Esophagus (tissue), 2 donors: ENCODE data around the gene DHX57. TPM values are rescaled to one million over a fixed set of nuclear protein-coding genes. Genes with fewer than 3 reads are reported as not detected.
"Not testable (repeated sequence)": the region's sequence is repeated elsewhere in the genome, so short reads cannot be mapped to it uniquely, and the experiment has no call there.

Source experiments
- H3K27ac ChIP-seq, 2 donors: one replicate each; pipeline ENCODE4 v1.5.1; 2013; ENCODE audit warnings: low read depth in 2 of 2, mild to moderate bottlenecking in 2 of 2, inconsistent platforms in 1 of 2, low read length in 1 of 2, moderate library complexity in 1 of 2
- H3K27me3 ChIP-seq, 2 donors: one replicate each; pipeline ENCODE4 v1.6.1; 2013; ENCODE audit warnings: low read length in 2 of 2, control low read depth in 1 of 2, mild to moderate bottlenecking in 1 of 2; ENCODE audit not compliant: insufficient read depth in 2 of 2, control insufficient read depth in 1 of 2
- H3K36me3 ChIP-seq, 2 donors: one replicate each; pipeline ENCODE4 v1.6.1; 2013; ENCODE audit warnings: low read length in 1 of 2; ENCODE audit not compliant: control insufficient read depth in 2 of 2, insufficient read depth in 2 of 2
- H3K4me1 ChIP-seq, 2 donors: one replicate each; pipeline ENCODE4 v1.6.1; 2013; ENCODE audit warnings: low read length in 1 of 2; ENCODE audit not compliant: control insufficient read depth in 2 of 2, insufficient read depth in 2 of 2
- H3K4me3 ChIP-seq, 2 donors: one replicate each; pipeline ENCODE4 v1.5.1; 2013; ENCODE audit warnings: low read length in 2 of 2, mild to moderate bottlenecking in 2 of 2, low read depth in 1 of 2, moderate library complexity in 1 of 2
- H3K9me3 ChIP-seq, 2 donors: one replicate each; pipeline ENCODE4 v1.6.1; 2013; ENCODE audit warnings: mild to moderate bottlenecking in 2 of 2, low read depth in 1 of 2, low read length in 1 of 2, moderate library complexity in 1 of 2; ENCODE audit not compliant: control insufficient read depth in 2 of 2, insufficient read depth in 1 of 2
- WGBS, 2 donors: extraction: QIAGEN DNeasy Blood & Tissue Kit; methylation state at CpG; one replicate each; pipeline ENCODE4 v1.1.7; 2013; 5-methylcytosine and 5-hydroxymethylcytosine counted together
- polyA plus RNA-seq, 2 donors: library from polyadenylated mRNA; stranded (reverse); fragments of 200-250 nt; gene quantifications; one replicate each; pipeline ENCODE4 v1.2.3, GENCODE V29; 2013
- donor health status: healthy with polysubstance abuse.
- donor health status: Bipolar disorder and iron deficiency.

DHX57 gene
- polyA plus RNA-seq, 2 donors, result 5.1 to 6.0 TPM

GRCh38 chr2:38765551-38765950 lies 110.2 kb downstream of the DHX57 start:
- WGBS, 2 donors, result 54 to 67% methylated on average over 5 of the region's 5 CpGs
- no peaks in the 10 kb centered on the region for H3K4me1 ChIP-seq
- H3K9me3 ChIP-seq, result no peaks in the 10 kb centered on the region
- H3K27me3 ChIP-seq, result no peaks in the 10 kb centered on the region
- no peak overlapping the region for H3K4me3 ChIP-seq
- H3K27ac ChIP-seq, result no peak overlapping the region
- peaks cover 0 to 2% of the 10 kb centered on the region in 2 donors for H3K36me3 ChIP-seq

DNA sequence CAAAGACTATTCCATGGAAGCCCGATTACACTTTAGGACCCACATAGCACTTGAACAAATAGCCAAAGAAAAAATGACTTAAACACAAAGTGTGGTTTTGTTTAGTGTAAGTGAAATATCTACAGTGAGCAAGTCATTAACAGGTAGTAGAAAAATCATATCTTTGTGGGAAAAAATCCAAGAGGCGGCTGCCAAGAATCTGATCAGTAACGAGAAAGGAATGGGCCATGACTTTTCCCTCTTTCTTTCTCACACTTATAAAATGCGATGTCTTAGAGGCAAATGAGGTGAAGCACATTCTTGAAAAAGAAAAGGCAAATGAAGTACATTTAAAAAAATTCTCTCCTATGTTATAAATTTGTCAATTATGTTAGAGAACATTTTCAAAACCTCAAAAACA lies 110.6 kb downstream of the DHX57 start:
- H3K36me3 ChIP-seq, result peaks cover 0 to 2% of the 10 kb centered on the region in 2 donors
- 55 to 61% methylated on average over 4 of the region's 4 CpGs for WGBS, 2 donors
- no peak overlapping the region for H3K27ac ChIP-seq
- H3K4me3 ChIP-seq, result no peak overlapping the region
- H3K27me3 ChIP-seq, result no peaks in the 10 kb centered on the region
- H3K4me1 ChIP-seq, result no peaks in the 10 kb centered on the region
- no peaks in the 10 kb centered on the region for H3K9me3 ChIP-seq

GRCh38 chr2:38763728-38764127 lies 112.0 kb downstream of the DHX57 start:
- H3K27ac ChIP-seq, result no peak overlapping the region
- H3K4me1 ChIP-seq, result no peaks in the 10 kb centered on the region
- peaks cover 0 to 2% of the 10 kb centered on the region in 2 donors for H3K36me3 ChIP-seq
- H3K4me3 ChIP-seq, result no peak overlapping the region
- no peaks in the 10 kb centered on the region for H3K9me3 ChIP-seq
- WGBS, 2 donors, result 94% methylated on average over 4 of the region's 4 CpGs
- H3K27me3 ChIP-seq, result no peaks in the 10 kb centered on the region

- Histone ChIP-seq H3K4me1 (no peaks in the 10 kb centered on the region), H3K27ac (no peak overlapping the region), H3K4me3 (no peak overlapping the region), H3K27me3 (no peaks in the 10 kb centered on the region), H3K36me3 (peaks cover 0 to 2% of the 10 kb centered on the region in 2 donors), H3K9me3 (no peaks in the 10 kb centered on the region)
- 71 to 72% methylated on average over 2 of the region's 2 CpGs for WGBS, 2 donors
Measured at GRCh38 chr2:38763228-38763627, 112.5 kb downstream of the DHX57 start.

- H3K9me3 ChIP-seq, H3K4me3 ChIP-seq, H3K36me3 ChIP-seq, H3K27me3 ChIP-seq, H3K4me1 ChIP-seq, H3K27ac ChIP-seq: not testable (repeated sequence)
- 94 to 96% methylated on average over 15 to 31 of the region's 31 CpGs for whole genome bisulfite sequencing, 2 donors
Measured at GRCh38 chr2:38755891-38756290, 119.8 kb downstream of the DHX57 start.

DNA sequence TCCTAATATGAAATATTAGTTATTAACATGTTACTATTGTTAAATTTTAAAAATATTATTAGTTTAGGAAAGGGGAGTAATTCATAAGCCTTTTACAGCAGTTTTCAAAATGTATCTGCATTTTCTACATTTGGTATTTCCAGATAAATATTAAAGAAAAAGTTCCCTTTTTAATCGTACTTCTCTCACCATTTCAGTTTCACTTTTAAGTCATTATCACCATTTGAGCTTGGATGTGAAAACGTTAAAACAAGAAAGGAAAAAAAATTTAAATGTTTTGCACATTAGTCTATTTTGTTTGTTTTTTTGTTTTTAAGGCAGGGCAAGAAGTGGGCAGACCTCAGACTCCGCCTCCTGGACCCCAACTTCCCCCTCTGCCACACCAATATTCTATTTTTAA lies 121.2 kb downstream of the DHX57 start:
- H3K4me3 ChIP-seq, result no peak overlapping the region
- no peaks in the 10 kb centered on the region for H3K9me3 ChIP-seq
- H3K36me3 ChIP-seq, result no peaks in the 10 kb centered on the region
- no peak overlapping the region for H3K27ac ChIP-seq
- H3K4me1 ChIP-seq, result no peaks in the 10 kb centered on the region
- 40 to 45% methylated on average over 3 of the region's 3 CpGs for WGBS, 2 donors
- no peaks in the 10 kb centered on the region for H3K27me3 ChIP-seq

DNA sequence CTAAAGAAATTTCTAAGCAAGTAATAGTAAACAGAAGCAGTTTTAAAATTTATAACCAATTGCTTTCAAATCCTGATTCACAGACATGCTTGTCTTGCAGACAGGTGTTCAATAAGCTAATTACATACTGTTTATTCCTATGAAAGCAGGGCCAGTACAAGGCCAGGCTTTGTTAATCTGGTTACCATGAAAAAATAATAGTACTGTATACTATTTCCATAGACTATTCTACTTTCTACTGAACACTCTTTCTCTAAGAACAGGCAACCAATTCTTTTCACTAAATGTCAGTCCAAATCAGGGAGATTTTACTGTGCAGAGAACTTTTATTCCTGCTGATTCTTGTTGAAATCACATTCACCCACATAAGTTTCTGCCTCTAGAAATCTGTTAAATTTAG lies 121.7 kb downstream of the DHX57 start:
- Histone ChIP-seq H3K27me3 (no peaks in the 10 kb centered on the region), H3K4me1 (no peaks in the 10 kb centered on the region), H3K4me3 (no peak overlapping the region), H3K36me3 (peaks cover 0 to under 1% of the 10 kb centered on the region in 2 donors), H3K27ac (no peak overlapping the region), H3K9me3 (no peaks in the 10 kb centered on the region)

DNA sequence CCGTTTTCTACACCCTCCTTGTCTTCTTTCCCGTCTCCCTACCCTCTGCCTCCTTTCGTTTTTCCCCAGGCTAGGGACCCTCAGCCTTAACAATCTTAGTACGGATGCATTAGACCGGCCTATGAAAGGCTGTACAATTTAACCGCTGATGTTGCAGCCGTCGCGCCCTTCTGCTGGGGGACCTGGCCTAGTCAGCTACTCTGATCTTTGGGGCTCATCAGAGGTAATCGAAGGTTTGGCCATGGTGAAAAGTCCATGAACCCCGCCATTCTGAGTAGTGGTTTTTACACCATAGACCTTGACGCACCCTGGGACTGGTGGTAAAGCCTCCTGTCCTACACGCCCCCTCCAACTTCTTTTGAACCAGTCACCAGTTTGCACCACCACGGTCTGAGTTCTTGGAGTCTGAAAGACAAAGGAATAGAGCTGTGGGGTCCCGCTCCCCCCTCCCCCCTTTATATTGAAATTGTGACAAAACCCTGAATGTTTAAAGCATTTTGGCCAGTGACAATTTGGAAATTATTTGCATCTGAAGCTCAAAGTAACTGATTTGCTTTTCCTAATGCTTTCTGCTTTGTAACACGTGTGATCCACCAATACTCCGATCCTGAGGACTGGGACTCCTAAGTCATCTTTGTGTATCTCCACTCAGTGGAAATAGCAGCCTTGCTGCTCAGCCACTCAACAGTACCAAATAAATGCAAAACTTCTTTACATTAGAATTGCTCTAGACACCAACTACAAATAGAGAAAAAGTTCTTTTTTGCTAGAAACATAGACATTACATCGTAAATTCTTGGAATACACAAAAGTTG lies 123.9 kb downstream of the DHX57 start:
- peaks cover 0 to 4% of the 10 kb centered on the region in 2 donors for H3K36me3 ChIP-seq
- peak overlapping the region; percentile 77 to 96 for H3K27ac ChIP-seq
- no peaks in the 10 kb centered on the region for H3K27me3 ChIP-seq
- peak overlapping the region; percentile 61 to 98 for H3K4me3 ChIP-seq
- 23 to 25% methylated on average over 18 of the region's 18 CpGs for WGBS, 2 donors
- no peaks in the 10 kb centered on the region for H3K9me3 ChIP-seq
- peaks cover 0 to 2% of the 10 kb centered on the region in 2 donors for H3K4me1 ChIP-seq

GRCh38 chr2:38750891-38751595 lies 124.7 kb downstream of the DHX57 start, which contains the start of gene SRSF7:
SRSF7 (minus strand) TSS chr2:38751361; CDS start chr2:38751256, 105 bp downstream.
- WGBS, 2 donors, result 0% methylated on average over 66 to 68 of the region's 68 CpGs
- H3K4me1 ChIP-seq, result peaks cover 0 to 2% of the 10 kb centered on the region in 2 donors

More at GRCh38 chr2:38750891-38751595, 124.7 kb downstream of the DHX57 start, which contains the start of gene SRSF7:
- Histone ChIP-seq H3K36me3 (peaks cover 0 to 4% of the 10 kb centered on the region in 2 donors), H3K27ac (peak within 1 kb of the TSS; percentile 96 to 98), H3K27me3 (no peaks in the 10 kb centered on the region), H3K4me3 (peak within 1 kb of the TSS; percentile 97 to 98), H3K9me3 (no peaks in the 10 kb centered on the region)
